ENCODE data around the gene SERINC3.

Gene SERINC3

GRCh38 chr20:44522841-44523240 is 971 bp upstream of the SERINC3 start:
- Histone ChIP-seq H3K27ac (peak overlapping the region in 1 of 2 donors; percentile 98), H3K4me3 (no peak overlapping the region)
- no peak for DNase-seq (ENCODE audit: low spot score)
- TF ChIP-seq CTCF (IDR thresholded peaks at IDR 0.05): no peak

- DNase-seq (ENCODE audit: low spot score): no peak
- Histone ChIP-seq H3K27ac (peak overlapping the region; percentile 98 to 100), H3K4me3 (peak overlapping the region; percentile 99)
- TF ChIP-seq CTCF (IDR thresholded peaks at IDR 0.05): no peak
These were observed 989 bp downstream of the SERINC3 start for GRCh38 chr20:44520881-44521280.

GRCh38 chr20:44518248-44518647 is 3.6 kb downstream of the SERINC3 start:
- TF ChIP-seq CTCF (IDR thresholded peaks at IDR 0.05): no peak
- no peak overlapping the region for H3K4me3 ChIP-seq
- H3K27ac ChIP-seq: no peak overlapping the region
- no peak for DNase-seq (ENCODE audit: low spot score)

- no peak for TF ChIP-seq CTCF (IDR thresholded peaks at IDR 0.05)
- no peak for DNase-seq (ENCODE audit: low spot score)
- Histone ChIP-seq H3K27ac (peak overlapping the region in 1 of 2 donors; percentile 23), H3K4me3 (no peak overlapping the region)
These were observed 4.4 kb downstream of the SERINC3 start for GRCh38 chr20:44517454-44517853.

- no peak for TF ChIP-seq CTCF (IDR thresholded peaks at IDR 0.05)
- no peak overlapping the region for H3K27ac ChIP-seq
- H3K4me3 ChIP-seq: no peak overlapping the region
- no peak for DNase-seq (ENCODE audit: low spot score)
These were observed 5.4 kb downstream of the SERINC3 start for GRCh38 chr20:44516491-44516890.

- H3K27ac ChIP-seq: no peak overlapping the region
- TF ChIP-seq CTCF (IDR thresholded peaks at IDR 0.05): no peak
- DNase-seq (ENCODE audit: low spot score): no peak
These were observed 8.0 kb downstream of the SERINC3 start for GRCh38 chr20:44513871-44514270.

GRCh38 chr20:44509762-44510161 is 12.1 kb downstream of the SERINC3 start:
- no peak for DNase-seq (ENCODE audit: low spot score)
- Histone ChIP-seq H3K27ac (no peak overlapping the region), H3K4me3 (no peak overlapping the region)
- no peak for TF ChIP-seq CTCF (IDR thresholded peaks at IDR 0.05)

More at GRCh38 chr20:44513871-44514270, 8.0 kb downstream of the SERINC3 start:
- no peak overlapping the region for H3K4me3 ChIP-seq
